A549 (cell line): ENCODE data around the gene ZBTB4. TPM values are rescaled to one million over a fixed set of nuclear protein-coding genes. Genes with fewer than 3 reads are reported as not detected.
A peak's percentile ranks its signal among the peaks of the same experiment; 100 is the strongest.

Experiments used
- ATAC-seq, 2 experiments: fragments of 200-7000 bp in 1 of 2; fragments of >200 bp in 1 of 2; cut with Nextera tagmentation in 1 of 2; cut with Tn5 transposase in 1 of 2; 3 replicates each; pipeline versions ENCODE4 v1.8.0 to v1.9.1; 2018 to 2020; ENCODE audit warnings: mild to moderate bottlenecking in 1 of 2, moderate library complexity in 1 of 2
- CTCF ChIA-PET: fragments of 300-600 bp; sonication (Branson Sonifier 250); formaldehyde crosslinking; extraction: SDS; loops from one replicate; lab custom pipeline; 2021; ENCODE audit warnings: antibody characterized with exemption, inconsistent platforms; lab: Yijun Ruan, JAX
- POLR2A ChIA-PET: fragments of 350-600 bp; formaldehyde crosslinking; extraction: SDS; loops from one replicate; lab custom pipeline; 2021; ENCODE audit warnings: antibody characterized with exemption, inconsistent platforms; lab: Yijun Ruan, JAX
- DNase-seq, 2 experiments: peaks; one replicate each; pipeline versions ENCODE4 v3.0.0 to v3.0.0-alpha.2; 2011 to 2016; ENCODE audit warnings: low read depth in 1 of 2, low spot score in 1 of 2
- FAIRE-seq: peaks from 2 replicates; lab custom pipeline; 2011; peaks lifted over from hg19 to GRCh38; lab: Jason Lieb, UNC
- H3K27ac ChIP-seq, 2 experiments: fragments of >200 bp; sonication (Bioruptor Twin); formaldehyde crosslinking; 3 replicates each; pipeline ENCODE4 v1.5.1; 2016 to 2017
- H3K4me1 ChIP-seq: fragments of >200 bp; sonication (Bioruptor Twin); formaldehyde crosslinking; 3 replicates; pipeline ENCODE4 v1.6.1; 2016
- H3K4me2 ChIP-seq: fragments of >200 bp; sonication (Bioruptor Twin); formaldehyde crosslinking; 3 replicates; pipeline ENCODE4 v1.6.1; 2016
- H3K4me3 ChIP-seq: fragments of >200 bp; sonication (Bioruptor Twin); formaldehyde crosslinking; 3 replicates; pipeline ENCODE4 v1.5.1; 2016
- H3K9me3 ChIP-seq: fragments of >200 bp; sonication (Bioruptor Twin); formaldehyde crosslinking; 3 replicates; pipeline ENCODE4 v1.6.1; 2016
- BHLHE40 ChIP-seq: IDR thresholded peaks from 2 replicates; pipeline ENCODE4 v1.6.1; 2012; ENCODE audit warnings: low read depth, low read length, inconsistent platforms
- CHD2 ChIP-seq: fragments of 150-350 bp; IDR thresholded peaks from 2 replicates; pipeline ENCODE4 v1.6.1; 2014; ENCODE audit warnings: low read length; ENCODE audit not compliant: partially characterized antibody
- CHD4 ChIP-seq: fragments of 200-600 bp; sonication (generic); IDR thresholded peaks from 2 replicates; pipeline ENCODE4 v1.6.1; 2016; ENCODE audit warnings: antibody characterized with exemption, mild to moderate bottlenecking, borderline replicate concordance
- E2F6 ChIP-seq: IDR thresholded peaks from 2 replicates; pipeline ENCODE4 v1.6.1; 2012; ENCODE audit warnings: low read depth, borderline replicate concordance
- ELK1 ChIP-seq: fragments of 150-350 bp; IDR thresholded peaks from 2 replicates; pipeline ENCODE4 v1.6.1; 2014; ENCODE audit warnings: low read depth, mild to moderate bottlenecking, low read length
- ESRRA ChIP-seq: fragments of 150-350 bp; IDR thresholded peaks from 2 replicates; pipeline ENCODE4 v1.6.1; 2014; ENCODE audit warnings: mild to moderate bottlenecking, low read length, borderline replicate concordance
- FOSB ChIP-seq: fragments of 250-450 bp; sonication (Bioruptor Pico); IDR thresholded peaks from 2 replicates; pipeline ENCODE4 v1.5.0; 2020; ENCODE audit warnings: mild to moderate bottlenecking, moderate library complexity
- HDAC2 ChIP-seq: fragments of 200-600 bp; sonication (generic); IDR thresholded peaks from 2 replicates; pipeline ENCODE4 v1.6.1; 2016
- HMGXB4 ChIP-seq: fragments of 250-450 bp; sonication (Bioruptor Pico); IDR thresholded peaks from 2 replicates; pipeline ENCODE4 v1.5.0; 2021; ENCODE audit warnings: mild to moderate bottlenecking, moderate library complexity, borderline replicate concordance
- HOXB5 ChIP-seq: fragments of 250-450 bp; sonication (Bioruptor Pico); IDR thresholded peaks from 2 replicates; pipeline ENCODE4 v1.5.0; 2020; ENCODE audit warnings: mild to moderate bottlenecking, moderate library complexity
- JUN ChIP-seq, 2 experiments: fragments of >200 bp; sonication (Bioruptor Twin); formaldehyde crosslinking; IDR thresholded peaks; 2 replicates in 1 of 2; 3 replicates in 1 of 2; pipeline ENCODE4 v1.6.1; 2016 to 2017
- JUNB ChIP-seq: fragments of >200 bp; sonication (Bioruptor Twin); formaldehyde crosslinking; IDR thresholded peaks from 2 replicates; pipeline ENCODE4 v1.6.1; 2016
- MAFK ChIP-seq: fragments of 450-650 bp; IDR thresholded peaks from 2 replicates; pipeline ENCODE4 v1.6.1; 2014; ENCODE audit not compliant: partially characterized antibody
- MAZ ChIP-seq: fragments of 150-350 bp; IDR thresholded peaks from 2 replicates; pipeline ENCODE4 v1.6.1; 2014; ENCODE audit warnings: antibody characterized with exemption, low read depth, low read length, borderline replicate concordance
- PHF8 ChIP-seq: fragments of 200-600 bp; sonication (generic); IDR thresholded peaks from 2 replicates; pipeline ENCODE4 v1.6.1; 2016; ENCODE audit warnings: low read depth, mild to moderate bottlenecking, antibody characterized with exemption, moderate library complexity, borderline replicate concordance
- POLR2AphosphoS2 ChIP-seq: conservative IDR thresholded peaks from 2 replicates; pipeline ENCODE4 v1.6.1; 2012; ENCODE audit warnings: low read length, improper control_type of control experiment, inconsistent platforms
- RAD21 ChIP-seq, 2 experiments: fragments of >200 bp in 1 of 2; sonication (Bioruptor Twin) in 1 of 2; formaldehyde crosslinking in 1 of 2; IDR thresholded peaks in 1 of 2; conservative IDR thresholded peaks in 1 of 2; 2 replicates in 1 of 2; 3 replicates in 1 of 2; pipeline ENCODE4 v1.6.1; 2012 to 2018; ENCODE audit warnings: inconsistent platforms in 1 of 2
- RCOR1 ChIP-seq: fragments of 150-350 bp; IDR thresholded peaks from 2 replicates; pipeline ENCODE4 v1.6.1; 2014; ENCODE audit warnings: antibody characterized with exemption, low read length, low read depth
- REST ChIP-seq: fragments of 200-600 bp; sonication (generic); IDR thresholded peaks from 2 replicates; pipeline ENCODE4 v1.6.1; 2016; ENCODE audit warnings: antibody characterized with exemption, mild to moderate bottlenecking, moderate library complexity
- TFCP2L1 ChIP-seq: fragments of 250-450 bp; sonication (Bioruptor Pico); IDR thresholded peaks from 2 replicates; pipeline ENCODE4 v1.5.0; 2021; ENCODE audit warnings: mild to moderate bottlenecking
- ZFP36 ChIP-seq: fragments of 450-650 bp; IDR thresholded peaks from 2 replicates; pipeline ENCODE4 v1.6.1; 2014; ENCODE audit warnings: borderline replicate concordance; ENCODE audit not compliant: partially characterized antibody
- WGBS: methylation state at CpG from one replicate; pipeline ENCODE4 v1.1.6; 2017; ENCODE audit errors: missing lambda C conversion rate; 5-methylcytosine and 5-hydroxymethylcytosine counted together
- polyA plus RNA-seq, 4 experiments: library from polyadenylated mRNA; depleted of rRNA in 3 of 4; stranded (reverse); fragments of >200 nt; fragmentation: RNase III in 1 of 4; extraction: RNeasy Plus Mini Kit Qiagen cat#74134 plus additional on column Dnase treatment in 1 of 4; gene quantifications; 2 replicates in 3 of 4; 3 replicates in 1 of 4; pipeline ENCODE4 v1.2.3, GENCODE V29; 2011 to 2017

The ZBTB4 gene
- polyA plus RNA-seq, 2 of the 4 experiments (the other 2 are of a cell fraction) = 14.4 to 28.2 TPM

- H3K4me1 ChIP-seq = no peaks in the 10 kb centered on the region
- H3K4me2 ChIP-seq = no peak overlapping the region
- ATAC-seq = peak; percentile 81 to 86
- TF ChIP-seq CHD2 (no peak), FOSB (CRISPR knock-in tag) (no peak), PHF8 (no peak), CHD4 (no peak), ELK1 (no peak), E2F6 (no peak), REST (no peak), MAZ (no peak), TFCP2L1 (CRISPR knock-in tag) (no peak), ESRRA (no peak), HDAC2 (no peak), POLR2AphosphoS2 (no peak), JUNB (no peak), RAD21 (conservative IDR thresholded peaks at IDR 0.05 in 1 of 2, IDR thresholded peaks at IDR 0.05 in 1 of 2) (no peak)
- TF ChIP-seq, all 56 proteins: peak for 0
- POLR2A ChIA-PET = interaction anchor here (1.0 kb wide), 1 partner anchor 18 kb away, joined by 3 read pairs; the partner anchor contains the start of gene POLR2A
- Histone ChIP-seq H3K9me3 (no peaks in the 10 kb centered on the region), H3K4me3 (no peak overlapping the region), H3K27ac (no peak overlapping the region)
- DNase-seq = no peak
- WGBS = 87% methylated on average over 20 of the region's 20 CpGs
- no peak for FAIRE-seq
- CTCF ChIA-PET = interaction anchor here (0.6 to 7.4 kb wide), 13 partner anchors 11 to 221 kb away, joined by 3 to 72 read pairs (median 4); partner anchors contain the start of genes SENP3, SLC2A4, TMEM95 and ZBTB4
These were observed 22.9 kb upstream of the ZBTB4 start for GRCh38 chr17:7502171-7502847.

- no peak overlapping the region for H3K4me3 ChIP-seq
- 88% methylated on average over 14 of the region's 14 CpGs for WGBS
- no peak overlapping the region for H3K4me2 ChIP-seq
- ATAC-seq (no peak; a peak in 1 of 6 replicates), FAIRE-seq (no peak), DNase-seq (no peak)
- POLR2A ChIA-PET = no interaction called here
- H3K27ac ChIP-seq = no peak overlapping the region
- TF ChIP-seq MAFK (no peak), HOXB5 (CRISPR knock-in tag) (no peak), JUN (IDR thresholded peaks at IDR 0.05) (no peak), BHLHE40 (no peak), ZFP36 (no peak), RCOR1 (no peak), PHF8 (no peak), HMGXB4 (CRISPR knock-in tag) (no peak), CHD2 (no peak)
- CTCF ChIA-PET = interaction anchor here (0.6 to 7.4 kb wide), 8 partner anchors 11 to 155 kb away, joined by 3 to 72 read pairs (median 6); partner anchors contain the start of genes SENP3, TMEM95 and ZBTB4
- H3K9me3 ChIP-seq = no peaks in the 10 kb centered on the region
- no peaks in the 10 kb centered on the region for H3K4me1 ChIP-seq
These were observed 22.3 kb upstream of the ZBTB4 start for GRCh38 chr17:7501729-7502128.
